A549 treated with AZD9567 at 1 μM for 4 hours (cell line): ENCODE data around the gene GIPC2. TPM values are rescaled to one million over a fixed set of nuclear protein-coding genes. Genes with fewer than 3 reads are reported as not detected.

Experiments used
- total RNA-seq: library from RNA; stranded (reverse); fragments of 200-300 nt; extraction: Qiagen RNA extraction; gene quantifications from 5 replicates; pipeline ENCODE4 v1.2.3, GENCODE V29; 2022; ENCODE audit not compliant: insufficient read depth

GIPC2 gene, protein sequence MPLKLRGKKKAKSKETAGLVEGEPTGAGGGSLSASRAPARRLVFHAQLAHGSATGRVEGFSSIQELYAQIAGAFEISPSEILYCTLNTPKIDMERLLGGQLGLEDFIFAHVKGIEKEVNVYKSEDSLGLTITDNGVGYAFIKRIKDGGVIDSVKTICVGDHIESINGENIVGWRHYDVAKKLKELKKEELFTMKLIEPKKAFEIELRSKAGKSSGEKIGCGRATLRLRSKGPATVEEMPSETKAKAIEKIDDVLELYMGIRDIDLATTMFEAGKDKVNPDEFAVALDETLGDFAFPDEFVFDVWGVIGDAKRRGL
- total RNA-seq: 0.02 to 0.04 TPM (median 0.03 TPM) in 3 of 5 replicates, not detected in the others

DNA sequence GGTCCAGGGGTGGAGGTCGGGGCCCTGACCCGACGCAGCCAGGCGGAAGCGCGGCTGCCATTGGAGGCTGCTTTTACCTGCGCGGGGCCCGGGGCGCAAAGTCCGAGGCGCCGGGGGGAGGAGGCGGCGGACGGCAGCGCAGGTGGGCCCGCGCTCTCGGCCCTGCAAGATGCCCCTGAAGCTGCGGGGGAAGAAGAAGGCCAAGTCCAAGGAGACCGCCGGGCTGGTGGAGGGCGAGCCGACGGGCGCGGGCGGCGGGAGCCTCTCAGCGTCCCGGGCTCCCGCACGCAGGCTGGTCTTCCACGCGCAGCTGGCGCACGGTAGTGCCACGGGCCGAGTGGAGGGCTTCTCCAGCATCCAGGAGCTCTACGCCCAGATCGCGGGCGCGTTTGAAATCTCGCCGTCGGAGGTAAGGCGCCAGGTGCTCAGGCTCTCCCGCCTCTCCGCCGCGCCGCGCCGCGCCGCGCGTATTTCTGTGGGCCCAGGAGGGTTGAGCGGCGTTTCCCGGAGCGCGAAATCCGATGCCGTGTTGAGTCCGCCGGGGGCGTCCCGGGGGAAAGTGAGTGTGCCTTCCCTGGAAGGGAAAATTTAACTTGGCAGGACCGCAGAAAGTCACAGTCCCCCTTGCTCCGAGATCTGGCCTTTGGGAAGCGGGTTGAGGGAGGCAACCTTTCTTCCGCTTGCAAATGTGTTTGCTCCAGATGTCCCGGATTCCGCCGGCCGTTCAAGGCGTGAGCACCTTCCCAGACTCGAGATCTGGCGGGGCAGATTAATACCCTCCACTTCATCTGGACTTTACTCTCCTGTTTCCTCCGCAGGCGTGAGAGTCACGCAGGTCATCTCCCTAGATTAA lies at the start of gene GIPC2:
Gene GIPC2 (plus strand): TSS at position 41 of the 853 bp plus-strand sequence. CDS start 129 bp downstream, at position 170.

GRCh38 chr1:78004719-78005447 lies 40.9 kb upstream of the GIPC2 start, which contains the start of gene DNAJB4:
Gene DNAJB4, plus strand, starts transcription at chr1:78004939. Its CDS starts 172 bp downstream, at chr1:78005111.

Other genes with a start within 250 kb of the GIPC2 start
- 4.6 to 8.6 TPM (median 5.2 TPM) in 5 replicates for gene NEXN, start 157.3 kb upstream of the GIPC2 start, total RNA-seq
- 85.5 to 132 TPM (median 100 TPM) in 5 replicates for gene FUBP1, start 66.9 kb upstream of the GIPC2 start, total RNA-seq
- gene DNAJB4, start 41.0 kb upstream of the GIPC2 start, total RNA-seq: 30.0 to 39.3 TPM (median 36.8 TPM) in 5 replicates